Measurements from ENCODE around the gene OR2L8.

DNA sequence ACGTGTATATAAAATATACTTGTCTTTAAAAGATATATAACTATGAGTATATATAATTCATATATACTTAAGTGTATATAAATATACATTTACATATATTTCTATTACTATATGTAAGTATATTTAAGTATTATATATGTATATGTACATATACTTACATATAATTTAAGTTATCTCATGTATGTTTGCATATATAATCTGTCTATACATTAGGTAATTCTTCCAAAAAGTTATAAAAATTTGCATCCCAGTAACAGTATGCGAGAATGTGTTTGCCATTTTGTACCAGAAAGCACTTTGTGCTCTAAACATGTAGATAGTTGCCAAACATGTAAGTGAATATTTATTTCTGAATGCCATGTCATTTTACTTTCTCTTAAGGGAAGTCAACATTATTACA lies 16.3 kb downstream of the OR2L8 start, which contains the start of gene OR2AK2:
- TF ChIP-seq POLR2A (IDR thresholded peaks at IDR 0.05): no peak
- TF ChIP-seq, protein P1, sequence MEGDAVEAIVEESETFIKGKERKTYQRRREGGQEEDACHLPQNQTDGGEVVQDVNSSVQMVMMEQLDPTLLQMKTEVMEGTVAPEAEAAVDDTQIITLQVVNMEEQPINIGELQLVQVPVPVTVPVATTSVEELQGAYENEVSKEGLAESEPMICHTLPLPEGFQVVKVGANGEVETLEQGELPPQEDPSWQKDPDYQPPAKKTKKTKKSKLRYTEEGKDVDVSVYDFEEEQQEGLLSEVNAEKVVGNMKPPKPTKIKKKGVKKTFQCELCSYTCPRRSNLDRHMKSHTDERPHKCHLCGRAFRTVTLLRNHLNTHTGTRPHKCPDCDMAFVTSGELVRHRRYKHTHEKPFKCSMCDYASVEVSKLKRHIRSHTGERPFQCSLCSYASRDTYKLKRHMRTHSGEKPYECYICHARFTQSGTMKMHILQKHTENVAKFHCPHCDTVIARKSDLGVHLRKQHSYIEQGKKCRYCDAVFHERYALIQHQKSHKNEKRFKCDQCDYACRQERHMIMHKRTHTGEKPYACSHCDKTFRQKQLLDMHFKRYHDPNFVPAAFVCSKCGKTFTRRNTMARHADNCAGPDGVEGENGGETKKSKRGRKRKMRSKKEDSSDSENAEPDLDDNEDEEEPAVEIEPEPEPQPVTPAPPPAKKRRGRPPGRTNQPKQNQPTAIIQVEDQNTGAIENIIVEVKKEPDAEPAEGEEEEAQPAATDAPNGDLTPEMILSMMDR (IDR thresholded peaks at IDR 0.05): no peak
